ENCODE data around the gene C1GALT1C1L.
"Not testable (repeated sequence)": the region's sequence is repeated elsewhere in the genome, so short reads cannot be mapped to it uniquely, and the experiment has no call there.

C1GALT1C1L gene
- long read RNA-seq, donor 1, transcript C1GALT1C1L-201 (1 exons, 1,172 nt): major isoform, 6 of 6 reads
- long read RNA-seq, donor 1, partial matches to known transcripts: 0 of 6 reads
- long read RNA-seq, donor 1, other reads (novel, unspliced or antisense): 0 of 6 reads
- long read RNA-seq, donor 2, partial matches to known transcripts: 0 of 3 reads
- long read RNA-seq, donor 2, other reads (novel, unspliced or antisense): 0 of 3 reads
- long read RNA-seq, donor 3, partial matches to known transcripts: 0 of 4 reads
- long read RNA-seq, donor 3, other reads (novel, unspliced or antisense): 0 of 4 reads
- long read RNA-seq, donor 4, partial matches to known transcripts: 0 of 4 reads
- long read RNA-seq, donor 4, other reads (novel, unspliced or antisense): 0 of 4 reads
- long read RNA-seq, donor 5, transcript C1GALT1C1L-201 (1 exons, 1,172 nt): major isoform, 7 of 7 reads
- long read RNA-seq, donor 5, partial matches to known transcripts: 0 of 7 reads
- long read RNA-seq, donor 5, other reads (novel, unspliced or antisense): 0 of 7 reads
- long read RNA-seq, donor 6, transcript C1GALT1C1L-201 (1 exons, 1,172 nt): major isoform, 5 of 5 reads
- long read RNA-seq, donor 6, partial matches to known transcripts: 0 of 5 reads
- long read RNA-seq, donor 6, other reads (novel, unspliced or antisense): 0 of 5 reads
- long read RNA-seq, donor 7, transcript C1GALT1C1L-201 (1 exons, 1,172 nt): major isoform, 6 of 6 reads
- long read RNA-seq, donor 7, partial matches to known transcripts: 0 of 6 reads
- long read RNA-seq, donor 7, other reads (novel, unspliced or antisense): 0 of 6 reads
- long read RNA-seq, donor 8: 0 reads

DNA sequence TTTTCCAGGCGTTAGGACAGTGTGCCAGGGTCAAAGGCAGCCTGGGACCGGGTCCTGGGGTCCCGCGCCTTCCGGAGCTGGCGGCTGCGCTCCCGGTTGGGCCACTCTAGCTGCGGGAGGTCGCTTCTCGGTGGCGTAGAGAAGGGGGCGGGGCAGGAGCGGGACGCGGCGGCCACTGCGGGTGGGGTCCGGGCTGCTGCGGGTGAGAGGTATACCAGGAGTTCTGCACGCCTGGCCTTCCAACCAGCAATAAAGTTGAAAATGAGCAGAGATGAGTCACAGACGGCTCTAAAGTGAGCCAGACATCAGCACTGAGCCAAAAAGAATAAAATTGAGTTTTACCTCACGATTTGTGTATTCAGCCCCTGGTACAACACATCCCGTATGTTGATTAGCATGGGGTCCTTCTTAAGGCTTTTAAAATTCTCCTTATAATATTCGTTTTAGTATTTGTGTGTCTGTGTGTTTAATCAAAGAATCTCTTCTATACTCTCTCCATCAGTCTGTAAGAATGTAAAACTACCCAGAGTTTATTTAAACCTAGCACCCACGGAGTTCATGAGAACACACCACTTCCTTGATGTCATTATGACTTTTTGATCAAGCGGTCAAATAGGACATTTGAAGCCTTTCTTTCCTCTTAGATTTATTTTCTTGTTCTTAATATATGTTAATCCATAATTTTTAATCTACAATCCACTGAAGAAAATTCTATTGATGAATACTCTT, at the start of gene C1GALT1C1L:
Gene C1GALT1C1L (minus strand): TSS at position 108 of the 729 bp plus-strand sequence. CDS start 107 bp downstream, at position 1.
- peak; percentile 56 for DNase-seq

DNA sequence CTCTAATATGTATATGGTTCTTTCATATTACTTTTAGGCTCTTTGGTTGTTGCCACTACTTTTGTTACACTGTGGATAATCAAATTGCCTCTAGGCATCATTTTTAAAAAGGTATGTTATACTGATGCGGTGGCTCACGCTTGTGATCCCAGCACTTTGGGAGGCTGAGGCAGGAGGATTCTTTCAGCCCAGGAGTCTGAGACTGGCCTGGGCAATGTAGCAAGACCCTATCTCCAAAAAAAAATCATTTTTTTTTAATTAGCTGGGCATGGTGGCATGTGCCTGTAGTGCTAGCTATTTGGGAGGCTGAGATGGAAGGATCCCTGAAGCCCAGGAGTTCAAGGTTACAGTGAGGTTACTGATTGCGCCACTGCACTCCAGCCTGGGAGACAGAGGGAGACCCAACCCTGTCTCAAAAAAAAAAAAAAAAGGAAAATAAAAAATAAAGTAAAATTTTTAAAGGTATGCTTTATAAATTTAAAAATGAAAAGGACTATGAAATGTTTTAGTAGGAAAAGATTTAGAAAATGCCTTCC, 49.5 kb upstream of the C1GALT1C1L start:
- no peak for DNase-seq

- no peak for DNase-seq
Observed at GRCh38 chr2:43724728-43725526, 48.7 kb upstream of the C1GALT1C1L start.

DNA sequence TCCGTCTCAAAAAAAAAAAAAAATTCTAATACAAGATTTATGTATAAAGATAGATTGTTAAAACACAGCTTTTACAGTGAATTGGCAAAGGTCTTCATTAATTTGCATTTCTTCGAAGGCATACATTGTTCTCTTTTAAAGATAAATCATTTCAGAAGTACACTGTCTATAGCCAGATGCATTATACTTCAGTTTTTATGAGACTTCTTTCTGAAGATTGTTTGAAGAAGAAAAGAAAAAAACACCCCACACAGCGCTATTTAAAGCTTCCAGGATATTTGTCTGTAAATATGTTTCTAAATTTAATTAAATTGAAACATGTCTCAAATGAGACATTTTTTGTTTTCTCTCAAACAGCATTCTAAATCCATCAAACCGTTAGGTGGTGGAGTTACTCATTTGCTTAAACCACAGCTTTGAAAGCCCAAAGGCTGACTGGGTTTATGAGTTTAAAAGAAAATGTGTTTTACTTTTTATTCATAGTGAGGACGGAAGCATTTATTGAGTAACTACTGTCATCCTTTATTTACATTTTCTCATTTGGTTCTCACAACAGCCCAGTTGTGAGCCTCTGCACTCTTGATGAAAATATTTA, 42.4 kb upstream of the C1GALT1C1L start:
- no peak for DNase-seq

GRCh38 chr2:43717322-43717721, 41.1 kb upstream of the C1GALT1C1L start:
- no peak for DNase-seq

DNA sequence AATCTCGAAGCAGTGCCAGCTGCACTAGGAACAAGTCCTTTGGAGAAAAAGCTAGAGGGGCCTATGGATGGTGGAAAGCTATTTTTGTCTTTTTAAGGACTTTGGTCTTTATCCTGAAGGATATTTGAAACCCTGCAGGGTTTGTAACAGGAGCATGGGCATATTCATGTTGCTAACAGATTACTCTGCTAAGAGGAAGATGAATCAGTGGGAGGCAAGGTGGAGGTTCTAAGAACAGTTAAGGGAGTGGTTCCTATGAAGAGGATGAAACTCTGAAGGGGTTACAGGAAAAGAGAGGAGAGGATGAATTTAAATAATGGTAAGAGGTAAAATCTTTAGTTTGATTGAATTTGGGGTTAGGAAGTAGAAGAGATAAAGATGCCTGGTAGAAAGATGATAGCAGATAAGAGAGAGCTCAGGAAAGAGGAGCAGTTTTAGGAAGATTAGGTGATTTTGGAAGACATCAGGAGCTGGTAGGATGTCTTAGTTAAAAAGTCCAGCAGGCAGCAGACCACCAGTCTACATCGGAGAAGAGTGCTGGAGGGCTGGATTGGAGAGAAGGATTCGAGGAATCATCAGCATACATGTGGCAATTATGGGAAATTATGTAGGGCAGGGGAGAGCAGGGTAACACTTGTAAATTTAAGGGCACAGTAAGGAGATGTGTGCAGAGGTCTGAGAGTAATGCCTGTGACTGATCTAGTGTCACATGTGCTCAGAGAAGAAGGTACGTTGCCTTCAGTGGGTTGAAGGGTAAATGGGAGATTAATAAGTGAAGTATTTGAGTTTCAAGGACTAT, 39.3 kb upstream of the C1GALT1C1L start:
- no peak for DNase-seq

GRCh38 chr2:43714164-43714563, 37.9 kb upstream of the C1GALT1C1L start:
- no peak for DNase-seq

DNA sequence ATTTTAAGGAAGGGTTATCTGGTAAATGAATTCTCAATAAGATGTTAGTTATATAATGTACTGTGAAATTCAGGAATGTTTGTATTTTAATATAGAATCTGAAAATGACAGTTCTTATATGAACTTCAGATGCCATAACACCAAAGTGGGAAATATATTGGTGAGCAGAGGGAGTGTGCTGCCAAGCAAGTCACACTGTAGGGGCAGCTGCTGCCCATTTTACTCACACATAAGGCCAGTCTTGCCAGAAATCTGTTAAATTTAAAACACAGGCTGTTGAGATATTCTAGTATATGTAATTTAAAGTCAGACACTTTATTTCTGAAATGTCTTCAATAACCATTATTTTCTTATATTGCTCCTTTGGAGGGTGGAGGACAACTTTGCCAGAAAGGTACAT, 34.6 kb upstream of the C1GALT1C1L start:
- no peak for DNase-seq

DNA sequence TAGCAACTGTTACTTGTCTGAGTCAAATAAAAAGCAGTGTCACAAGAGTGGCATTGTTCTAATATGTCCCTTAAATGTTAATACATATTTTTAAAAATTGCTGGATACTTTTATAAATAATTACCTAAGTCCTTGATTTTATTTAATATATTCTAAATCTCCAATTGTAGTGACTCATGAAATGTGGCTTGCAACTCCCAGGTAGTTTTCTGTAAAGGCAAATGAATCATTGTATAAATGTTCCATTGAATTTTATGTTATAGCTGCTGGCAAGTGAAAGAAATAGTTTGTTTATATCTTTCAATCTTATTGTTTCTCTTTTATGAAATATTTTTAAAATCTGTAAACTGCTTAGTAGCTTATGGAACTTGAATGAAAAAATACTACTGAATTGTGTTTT, 32.7 kb upstream of the C1GALT1C1L start:
- no peak for DNase-seq

DNA sequence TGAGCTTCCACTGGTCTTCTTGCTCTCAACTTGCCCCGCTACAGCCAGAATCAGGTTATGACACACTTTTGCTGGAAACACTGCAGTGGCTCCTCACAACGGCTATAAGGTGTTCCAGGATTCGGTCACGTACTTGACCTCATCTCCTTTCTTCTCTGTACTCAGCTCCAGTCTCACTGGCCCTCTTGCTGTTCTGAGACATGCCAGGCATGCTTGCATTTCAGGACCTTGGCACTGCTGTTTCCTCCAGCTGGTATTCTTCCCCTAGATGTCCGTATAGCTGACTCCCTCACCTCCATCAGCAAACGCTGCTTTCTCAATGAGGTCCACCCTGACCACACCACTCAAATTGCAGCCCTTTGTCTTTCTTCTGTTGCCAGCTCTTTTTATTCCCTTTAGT, 31.9 kb upstream of the C1GALT1C1L start:
- DNase-seq: no peak

- DNase-seq: no peak
Observed at GRCh38 chr2:43707255-43708015, 31.2 kb upstream of the C1GALT1C1L start.

- DNase-seq: no peak
Observed at GRCh38 chr2:43701111-43701510, 24.9 kb upstream of the C1GALT1C1L start.

DNA sequence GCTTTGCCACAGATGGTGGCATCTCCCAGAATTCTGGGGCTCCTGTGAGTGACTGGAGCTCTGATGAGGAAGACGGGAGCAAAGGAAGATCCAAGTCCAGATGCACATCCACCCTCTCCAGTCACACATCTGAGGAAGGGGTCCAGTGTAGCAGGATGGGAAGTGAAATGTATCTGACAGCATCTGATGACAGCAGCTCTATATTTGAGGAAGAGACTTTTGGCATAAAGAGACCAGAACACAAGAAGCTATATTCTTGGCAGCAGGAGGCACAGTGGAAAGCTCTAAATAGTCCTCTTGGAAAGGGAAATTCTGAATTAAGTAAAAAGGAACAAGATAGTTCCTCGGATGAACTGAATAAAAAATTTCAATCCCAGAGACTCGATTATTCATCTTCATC, 23.5 kb upstream of the C1GALT1C1L start:
- no peak for DNase-seq

- not testable (repeated sequence) for DNase-seq
Observed at GRCh38 chr2:43698140-43698539, 21.9 kb upstream of the C1GALT1C1L start.

GRCh38 chr2:43692428-43692994, 16.3 kb upstream of the C1GALT1C1L start:
- no peak for DNase-seq

DNA sequence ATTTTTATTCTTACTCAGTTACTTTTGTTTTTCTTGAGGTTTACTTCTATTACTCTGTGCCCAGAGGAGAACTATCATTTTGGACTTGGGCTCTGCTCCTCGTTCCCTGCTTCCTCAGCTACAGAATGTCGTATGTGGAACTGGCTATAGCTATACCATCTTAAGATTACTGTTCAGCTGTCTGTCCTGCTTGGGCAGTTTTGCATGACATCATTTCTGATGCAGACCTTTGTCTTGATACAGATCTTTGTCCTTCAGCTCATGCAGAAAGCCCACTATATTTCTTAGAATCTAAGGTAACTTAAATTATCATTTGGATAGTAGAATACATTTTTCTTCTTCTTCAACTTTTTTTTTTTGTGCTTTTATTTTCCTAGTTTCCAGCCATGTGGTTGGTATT, 13.8 kb upstream of the C1GALT1C1L start:
- DNase-seq: no peak

DNA sequence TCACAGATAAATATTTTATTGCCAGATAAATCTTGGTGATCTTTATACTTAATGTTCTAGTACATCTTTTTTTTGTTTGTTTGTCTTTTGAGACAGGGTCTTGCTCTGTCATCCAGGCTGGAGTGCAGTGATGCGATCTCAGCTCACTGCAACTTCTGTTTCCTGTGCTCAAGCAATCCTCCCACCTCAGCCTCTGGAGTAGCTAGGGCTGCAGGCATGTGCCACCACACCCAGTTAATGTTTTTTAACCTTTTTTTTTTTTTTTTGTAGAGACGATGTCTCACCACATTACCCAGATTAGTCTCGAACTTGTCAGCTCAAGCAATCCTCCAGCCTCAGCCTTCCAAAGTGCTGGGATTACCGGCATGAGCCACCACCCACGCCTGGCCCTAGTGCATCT, 9.1 kb upstream of the C1GALT1C1L start:
- no peak for DNase-seq

GRCh38 chr2:43677783-43678182, 1.6 kb upstream of the C1GALT1C1L start:
- not testable (repeated sequence) for DNase-seq

DNA sequence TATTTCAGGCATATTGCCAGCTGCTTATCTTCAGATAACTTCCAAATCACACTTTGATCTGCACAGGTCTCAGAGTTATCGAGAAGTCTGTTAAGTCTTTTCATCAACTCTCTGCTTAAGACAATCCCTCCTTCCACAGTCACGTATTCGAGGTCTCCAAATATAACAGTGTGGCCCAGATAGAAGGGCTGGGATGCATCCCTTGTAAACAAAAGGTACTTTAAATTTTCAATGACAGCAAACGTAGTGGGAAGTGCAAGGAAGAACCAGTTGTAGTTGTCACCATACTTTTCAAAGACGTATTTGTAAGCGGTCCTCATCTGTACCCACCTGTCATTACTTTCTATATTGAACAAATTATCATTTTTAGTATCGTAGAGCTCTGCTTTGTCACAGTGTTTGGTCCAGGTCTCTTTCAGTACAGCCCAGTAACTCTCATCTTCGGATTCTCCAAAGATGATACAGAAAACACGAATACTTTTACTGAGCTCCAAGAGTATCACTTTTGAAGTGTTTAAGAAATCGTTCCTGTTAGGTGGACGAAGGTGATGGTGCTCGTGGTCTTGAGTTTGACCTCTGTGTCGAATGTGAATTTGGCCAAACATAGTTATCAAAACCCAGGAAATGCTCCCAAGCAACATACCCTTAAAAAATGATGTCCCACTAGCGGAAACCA, 445 bp downstream of the C1GALT1C1L start:
- no peak for DNase-seq

All from right kidney (tissue), 9 donors.